Fibroblast of skin of right quadriceps (primary cell): Measurements from ENCODE around the gene DYNC1LI1.
A peak's percentile ranks its signal among the peaks of the same experiment; 100 is the strongest.
"Not testable (repeated sequence)": the region's sequence is repeated elsewhere in the genome, so short reads cannot be mapped to it uniquely, and the experiment has no call there.

Experiments
- DNase-seq: peaks from one replicate; pipeline ENCODE4 v3.0.0-alpha.2; 2013

DYNC1LI1 gene

GRCh38 chr3:32525720-32526119 lies 44.9 kb downstream of the DYNC1LI1 start:
- DNase-seq, result no peak

- no peak for DNase-seq
Measured at GRCh38 chr3:32522682-32523081, 48.0 kb downstream of the DYNC1LI1 start.

GRCh38 chr3:32518921-32519320 lies 51.7 kb downstream of the DYNC1LI1 start:
- DNase-seq, result not testable (repeated sequence)

- not testable (repeated sequence) for DNase-seq
Measured at GRCh38 chr3:32516751-32517150, 53.9 kb downstream of the DYNC1LI1 start.

GRCh38 chr3:32511005-32511404 lies 59.7 kb downstream of the DYNC1LI1 start:
- DNase-seq, result no peak

GRCh38 chr3:32510075-32510724 lies 60.5 kb downstream of the DYNC1LI1 start:
- peak; percentile 62 for DNase-seq

GRCh38 chr3:32508711-32509110 lies 61.9 kb downstream of the DYNC1LI1 start:
- peak; percentile 40 for DNase-seq

GRCh38 chr3:32506466-32506865 lies 64.2 kb downstream of the DYNC1LI1 start:
- DNase-seq, result no peak

- no peak for DNase-seq
Measured at GRCh38 chr3:32502946-32503286, 67.7 kb downstream of the DYNC1LI1 start.

- peak; percentile 74 for DNase-seq
Measured at GRCh38 chr3:32502118-32502945, 68.3 kb downstream of the DYNC1LI1 start, which contains the start of gene CMTM6. TSS of gene CMTM6 (minus strand) at chr3:32502852. CDS start at chr3:32502745, 107 bp downstream.

- DNase-seq, result no peak
Measured at GRCh38 chr3:32501783-32502117, 68.9 kb downstream of the DYNC1LI1 start.

- DNase-seq, result no peak
Measured at GRCh38 chr3:32500880-32501782, 69.5 kb downstream of the DYNC1LI1 start.

- no peak for DNase-seq
Measured at GRCh38 chr3:32500231-32500630, 70.4 kb downstream of the DYNC1LI1 start.

- no peak for DNase-seq
Measured at GRCh38 chr3:32499585-32499984, 71.1 kb downstream of the DYNC1LI1 start.

GRCh38 chr3:32498992-32499391 lies 71.7 kb downstream of the DYNC1LI1 start:
- no peak for DNase-seq

GRCh38 chr3:32498252-32498651 lies 72.4 kb downstream of the DYNC1LI1 start:
- DNase-seq, result no peak

- no peak for DNase-seq
Measured at GRCh38 chr3:32495609-32496008, 75.0 kb downstream of the DYNC1LI1 start.

- no peak for DNase-seq
Measured at GRCh38 chr3:32495085-32495484, 75.6 kb downstream of the DYNC1LI1 start.

GRCh38 chr3:32493437-32494414 lies 76.9 kb downstream of the DYNC1LI1 start:
- DNase-seq, result no peak

- peak; percentile 56 for DNase-seq
Measured at GRCh38 chr3:32492684-32493436, 77.8 kb downstream of the DYNC1LI1 start.

- DNase-seq, result no peak
Measured at GRCh38 chr3:32488474-32489008, 82.1 kb downstream of the DYNC1LI1 start.
